ENCODE measurements around the gene UBL3. TPM values are rescaled to one million over a fixed set of nuclear protein-coding genes. Genes with fewer than 3 reads are reported as not detected.

UBL3 gene
- total RNA-seq, 1 donor from 2014 or later = 23.6 TPM

DNA sequence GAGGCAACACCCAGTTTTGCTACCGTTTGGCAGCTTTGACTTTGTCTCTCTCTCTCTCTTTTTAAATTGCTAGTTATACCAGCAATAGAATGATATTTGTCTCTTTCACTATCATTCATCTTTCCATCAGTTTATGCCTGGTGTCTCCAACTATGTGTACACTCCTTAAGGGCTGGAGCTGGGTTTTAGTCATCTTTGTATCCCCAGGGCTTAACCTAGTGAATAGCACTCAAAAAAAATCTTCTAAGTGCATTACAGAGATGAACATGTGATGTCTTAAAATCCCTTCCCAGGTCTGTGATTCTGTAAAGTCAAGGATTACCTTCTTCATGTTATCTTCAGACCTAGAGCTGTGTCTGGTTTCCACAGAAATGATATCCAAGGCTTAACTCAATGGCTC lies 7.8 kb upstream of the UBL3 start:
- TF ChIP-seq, protein P1, sequence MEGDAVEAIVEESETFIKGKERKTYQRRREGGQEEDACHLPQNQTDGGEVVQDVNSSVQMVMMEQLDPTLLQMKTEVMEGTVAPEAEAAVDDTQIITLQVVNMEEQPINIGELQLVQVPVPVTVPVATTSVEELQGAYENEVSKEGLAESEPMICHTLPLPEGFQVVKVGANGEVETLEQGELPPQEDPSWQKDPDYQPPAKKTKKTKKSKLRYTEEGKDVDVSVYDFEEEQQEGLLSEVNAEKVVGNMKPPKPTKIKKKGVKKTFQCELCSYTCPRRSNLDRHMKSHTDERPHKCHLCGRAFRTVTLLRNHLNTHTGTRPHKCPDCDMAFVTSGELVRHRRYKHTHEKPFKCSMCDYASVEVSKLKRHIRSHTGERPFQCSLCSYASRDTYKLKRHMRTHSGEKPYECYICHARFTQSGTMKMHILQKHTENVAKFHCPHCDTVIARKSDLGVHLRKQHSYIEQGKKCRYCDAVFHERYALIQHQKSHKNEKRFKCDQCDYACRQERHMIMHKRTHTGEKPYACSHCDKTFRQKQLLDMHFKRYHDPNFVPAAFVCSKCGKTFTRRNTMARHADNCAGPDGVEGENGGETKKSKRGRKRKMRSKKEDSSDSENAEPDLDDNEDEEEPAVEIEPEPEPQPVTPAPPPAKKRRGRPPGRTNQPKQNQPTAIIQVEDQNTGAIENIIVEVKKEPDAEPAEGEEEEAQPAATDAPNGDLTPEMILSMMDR (IDR thresholded peaks at IDR 0.05; ENCODE audit: unreplicated experiment) = no peak
- Mint-ChIP-seq H3K9me3 (peaks cover 5% of the 10 kb centered on the region), H3K4me1 (peaks cover 37% of the 10 kb centered on the region), H3K36me3 (no peaks in the 10 kb centered on the region), H3K27ac (no peak overlapping the region), H3K4me3 (no peak overlapping the region), H3K27me3 (ENCODE audit: low read depth) (no peaks in the 10 kb centered on the region)
- no peak for DNase-seq (ENCODE audit: low spot score in 2 of 2, unreplicated experiment in 2 of 2)

GRCh38 chr13:29857085-29857484 lies 6.7 kb upstream of the UBL3 start:
- Mint-ChIP-seq H3K4me3 (no peak overlapping the region), H3K9me3 (no peaks in the 10 kb centered on the region), H3K27me3 (ENCODE audit: low read depth) (no peaks in the 10 kb centered on the region), H3K4me1 (peaks cover 47% of the 10 kb centered on the region), H3K36me3 (no peaks in the 10 kb centered on the region), H3K27ac (peak overlapping the region; percentile 71)
- TF ChIP-seq, protein P1 (IDR thresholded peaks at IDR 0.05; ENCODE audit: unreplicated experiment) = no peak
- DNase-seq (ENCODE audit: low spot score in 2 of 2, unreplicated experiment in 2 of 2) = no peak

DNA sequence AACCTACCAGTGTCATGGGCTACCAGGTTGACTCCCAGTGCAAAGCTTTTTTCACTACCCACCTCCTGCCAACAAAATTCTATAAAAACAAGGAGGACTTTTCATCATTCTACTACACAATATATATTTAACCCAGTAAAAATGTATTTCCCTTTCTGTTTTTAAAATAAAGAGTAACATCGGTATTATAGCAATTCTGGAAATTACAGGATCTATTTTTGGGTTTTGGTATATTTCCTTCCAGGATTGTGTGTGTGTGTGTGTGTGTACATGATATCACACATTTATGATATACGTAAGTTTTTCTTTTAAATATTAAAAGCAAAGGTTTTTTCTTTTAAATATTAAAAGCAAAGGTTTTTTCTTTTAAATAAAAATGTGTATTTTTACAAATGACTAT lies 6.0 kb upstream of the UBL3 start:
- DNase-seq (ENCODE audit: low spot score in 2 of 2, unreplicated experiment in 2 of 2) = no peak
- Mint-ChIP-seq H3K9me3 (no peaks in the 10 kb centered on the region), H3K27me3 (ENCODE audit: low read depth) (no peaks in the 10 kb centered on the region), H3K4me3 (no peak overlapping the region), H3K36me3 (no peaks in the 10 kb centered on the region), H3K27ac (no peak overlapping the region), H3K4me1 (peaks cover 41% of the 10 kb centered on the region)
- TF ChIP-seq, protein P1 (IDR thresholded peaks at IDR 0.05; ENCODE audit: unreplicated experiment) = no peak

GRCh38 chr13:29855784-29856183 lies 5.4 kb upstream of the UBL3 start:
- Mint-ChIP-seq H3K4me3 (no peak overlapping the region), H3K36me3 (no peaks in the 10 kb centered on the region), H3K27ac (peak overlapping the region; percentile 86), H3K9me3 (no peaks in the 10 kb centered on the region), H3K4me1 (peaks cover 46% of the 10 kb centered on the region), H3K27me3 (ENCODE audit: low read depth) (no peaks in the 10 kb centered on the region)
- no peak for DNase-seq (ENCODE audit: low spot score in 2 of 2, unreplicated experiment in 2 of 2)
- TF ChIP-seq, protein P1 (IDR thresholded peaks at IDR 0.05; ENCODE audit: unreplicated experiment) = no peak

DNA sequence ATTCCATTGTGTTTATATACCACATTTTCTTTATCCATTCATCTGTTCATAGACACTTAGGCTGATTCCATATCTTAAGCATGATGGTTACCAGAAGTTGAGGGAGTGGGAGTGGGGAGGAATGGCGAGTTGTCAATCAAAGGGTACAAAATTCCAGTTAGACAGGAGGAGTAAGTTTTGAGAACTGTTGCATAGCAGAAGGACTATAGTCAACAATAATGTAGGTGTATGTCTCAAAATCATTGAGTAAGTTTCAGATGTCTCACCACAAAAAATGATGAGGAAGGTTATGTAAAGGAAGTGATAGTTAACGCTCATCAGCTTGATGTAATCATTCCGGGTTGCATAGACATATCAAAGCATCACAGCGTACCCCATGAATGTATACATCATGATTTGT lies 4.6 kb upstream of the UBL3 start:
- H3K36me3 Mint-ChIP-seq = no peaks in the 10 kb centered on the region
- TF ChIP-seq, protein P1 (IDR thresholded peaks at IDR 0.05; ENCODE audit: unreplicated experiment) = no peak
- peaks cover 48% of the 10 kb centered on the region for H3K4me1 Mint-ChIP-seq
- no peak overlapping the region for H3K4me3 Mint-ChIP-seq
- no peak for DNase-seq (ENCODE audit: low spot score in 2 of 2, unreplicated experiment in 2 of 2)
- no peaks in the 10 kb centered on the region for H3K9me3 Mint-ChIP-seq
- H3K27ac Mint-ChIP-seq = peak overlapping the region; percentile 61
- H3K27me3 Mint-ChIP-seq (ENCODE audit: low read depth) = no peaks in the 10 kb centered on the region

DNA sequence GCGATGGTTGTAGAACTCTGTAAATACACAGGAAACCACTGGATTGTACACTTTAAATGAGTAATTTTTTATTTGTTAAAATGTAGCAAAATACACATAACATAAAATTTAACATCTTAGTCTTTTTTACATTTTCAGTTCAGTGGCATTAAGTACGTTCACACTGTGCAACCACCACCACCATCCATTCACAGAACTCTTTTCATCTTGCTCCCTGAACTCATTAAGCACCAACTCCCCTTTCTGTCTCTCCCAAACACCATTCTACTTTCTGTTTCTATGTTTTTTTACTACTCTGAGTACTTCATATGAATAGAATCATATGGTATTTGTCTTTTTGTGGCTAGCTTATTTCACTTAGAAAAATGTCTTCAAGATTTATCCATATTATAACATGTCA lies 2.7 kb upstream of the UBL3 start:
- peaks cover 49% of the 10 kb centered on the region for H3K4me1 Mint-ChIP-seq
- H3K36me3 Mint-ChIP-seq = no peaks in the 10 kb centered on the region
- no peak overlapping the region for H3K4me3 Mint-ChIP-seq
- no peaks in the 10 kb centered on the region for H3K9me3 Mint-ChIP-seq
- DNase-seq (ENCODE audit: low spot score in 2 of 2, unreplicated experiment in 2 of 2) = no peak
- H3K27me3 Mint-ChIP-seq (ENCODE audit: low read depth) = no peaks in the 10 kb centered on the region
- H3K27ac Mint-ChIP-seq = peak overlapping the region; percentile 98
- TF ChIP-seq, protein P1 (IDR thresholded peaks at IDR 0.05; ENCODE audit: unreplicated experiment) = no peak
